ENCODE measurements around the gene ALKBH1.

DNA sequence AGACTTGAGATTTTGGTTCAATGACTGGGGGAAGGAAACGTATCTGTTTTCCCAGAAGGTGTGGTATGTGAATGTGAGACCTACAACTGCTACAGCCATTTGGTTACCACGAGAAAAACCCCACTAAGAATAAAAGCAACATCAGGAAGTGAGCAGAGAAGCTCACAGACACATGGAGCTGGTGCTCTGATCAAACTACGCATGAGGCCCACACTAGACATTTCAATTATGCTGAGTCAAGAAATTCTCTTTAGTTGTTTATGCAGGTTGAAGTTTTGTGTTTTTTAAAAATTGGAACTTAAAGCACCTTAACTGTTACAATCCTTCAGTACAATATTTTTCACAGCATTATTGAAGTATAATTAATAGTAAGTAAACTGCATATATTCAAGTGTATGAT lies 82.5 kb downstream of the ALKBH1 start:
- TF ChIP-seq, protein P1, sequence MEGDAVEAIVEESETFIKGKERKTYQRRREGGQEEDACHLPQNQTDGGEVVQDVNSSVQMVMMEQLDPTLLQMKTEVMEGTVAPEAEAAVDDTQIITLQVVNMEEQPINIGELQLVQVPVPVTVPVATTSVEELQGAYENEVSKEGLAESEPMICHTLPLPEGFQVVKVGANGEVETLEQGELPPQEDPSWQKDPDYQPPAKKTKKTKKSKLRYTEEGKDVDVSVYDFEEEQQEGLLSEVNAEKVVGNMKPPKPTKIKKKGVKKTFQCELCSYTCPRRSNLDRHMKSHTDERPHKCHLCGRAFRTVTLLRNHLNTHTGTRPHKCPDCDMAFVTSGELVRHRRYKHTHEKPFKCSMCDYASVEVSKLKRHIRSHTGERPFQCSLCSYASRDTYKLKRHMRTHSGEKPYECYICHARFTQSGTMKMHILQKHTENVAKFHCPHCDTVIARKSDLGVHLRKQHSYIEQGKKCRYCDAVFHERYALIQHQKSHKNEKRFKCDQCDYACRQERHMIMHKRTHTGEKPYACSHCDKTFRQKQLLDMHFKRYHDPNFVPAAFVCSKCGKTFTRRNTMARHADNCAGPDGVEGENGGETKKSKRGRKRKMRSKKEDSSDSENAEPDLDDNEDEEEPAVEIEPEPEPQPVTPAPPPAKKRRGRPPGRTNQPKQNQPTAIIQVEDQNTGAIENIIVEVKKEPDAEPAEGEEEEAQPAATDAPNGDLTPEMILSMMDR (IDR thresholded peaks at IDR 0.05; ENCODE audit: low read depth, low read length), result no peak
- TF ChIP-seq POLR2A (IDR thresholded peaks at IDR 0.05; ENCODE audit: extremely low read depth, insufficient read length), result no peak
- TF ChIP-seq, protein P2, sequence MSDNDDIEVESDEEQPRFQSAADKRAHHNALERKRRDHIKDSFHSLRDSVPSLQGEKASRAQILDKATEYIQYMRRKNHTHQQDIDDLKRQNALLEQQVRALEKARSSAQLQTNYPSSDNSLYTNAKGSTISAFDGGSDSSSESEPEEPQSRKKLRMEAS (IDR thresholded peaks at IDR 0.05; ENCODE audit: low read depth, low read length), result no peak
- no peak for TF ChIP-seq MYC (IDR thresholded peaks at IDR 0.05; ENCODE audit: low read depth, low read length)

Measured in NB4 (cell line).